PC-9 (cell line): ENCODE measurements around the gene C5orf22. TPM values are rescaled to one million over a fixed set of nuclear protein-coding genes. Genes with fewer than 3 reads are reported as not detected.

Experiments used
- BruUV-seq: library from RNA; stranded (reverse); fragments of 400-500 nt; replicated peaks from 2 replicates; lab custom pipeline; 2021; lab: Mats Ljungman, UMichigan
- CTCF ChIA-PET: fragments of 300-600 bp; sonication (Branson Sonifier 250); formaldehyde crosslinking; loops from one replicate; lab custom pipeline; 2022; ENCODE audit warnings: antibody characterized with exemption; lab: Charles Lee
- POLR2A ChIA-PET: fragments of 300-600 bp; sonication (Branson Sonifier 250); formaldehyde crosslinking; loops from one replicate; lab custom pipeline; 2022; ENCODE audit warnings: antibody characterized with exemption; ENCODE audit not compliant: unreplicated experiment; lab: Charles Lee
- DNase-seq, 2 experiments: peaks; one replicate each; pipeline versions ENCODE4 v3.0.0 to v3.0.0-alpha.2; 2015 to 2022; ENCODE audit warnings: mixed read lengths in 1 of 2
- H2AFZ ChIP-seq: fragments of 200-600 bp; sonication (generic); 2 replicates; pipeline ENCODE4 v1.8.1; 2017; ENCODE audit warnings: antibody characterized with exemption
- H3F3A ChIP-seq: fragments of 200-600 bp; sonication (generic); 2 replicates; pipeline ENCODE4 v1.8.1; 2017; ENCODE audit warnings: antibody characterized with exemption, mild to moderate bottlenecking, low read depth; ENCODE audit not compliant: insufficient read depth
- H3K27ac ChIP-seq: fragments of 200-600 bp; sonication (generic); 2 replicates; pipeline ENCODE4 v1.6.1; 2016; ENCODE audit warnings: mixed run types
- H3K27me3 ChIP-seq: fragments of 200-600 bp; sonication (generic); 2 replicates; pipeline ENCODE4 v1.6.1; 2016; ENCODE audit warnings: low read depth, mixed run types; ENCODE audit not compliant: insufficient read depth
- H3K36me3 ChIP-seq: fragments of 200-600 bp; sonication (generic); 2 replicates; pipeline ENCODE4 v1.6.1; 2016; ENCODE audit warnings: low read depth, mixed run types
- H3K4me1 ChIP-seq: fragments of 200-600 bp; sonication (generic); replicated peaks from 2 replicates; pipeline ENCODE4 v1.6.1; 2016; ENCODE audit warnings: mixed run types; ENCODE audit not compliant: insufficient read depth
- H3K4me2 ChIP-seq: fragments of 200-600 bp; sonication (generic); 2 replicates; pipeline ENCODE4 v1.6.1; 2017; ENCODE audit warnings: mixed run types
- H3K4me3 ChIP-seq: fragments of 200-600 bp; sonication (generic); 2 replicates; pipeline ENCODE4 v1.6.1; 2016; ENCODE audit warnings: mixed run types
- H3K79me2 ChIP-seq: fragments of 200-600 bp; sonication (generic); 2 replicates; pipeline ENCODE4 v1.6.1; 2017; ENCODE audit warnings: low read depth, mixed run types
- H3K9me2 ChIP-seq: fragments of 200-600 bp; sonication (generic); 2 replicates; pipeline ENCODE4 v1.8.1; 2017; ENCODE audit warnings: mild to moderate bottlenecking; ENCODE audit not compliant: insufficient read depth
- H3K9me3 ChIP-seq: fragments of 200-600 bp; sonication (generic); 2 replicates; pipeline ENCODE4 v1.8.1; 2016; ENCODE audit warnings: low read depth; ENCODE audit not compliant: insufficient read depth
- H4K20me1 ChIP-seq: fragments of 200-600 bp; sonication (generic); 2 replicates; pipeline ENCODE4 v1.8.1; 2017; ENCODE audit not compliant: insufficient read depth
- EZH2 ChIP-seq: fragments of 200-600 bp; sonication (generic); IDR thresholded peaks from 2 replicates; pipeline ENCODE4 v1.8.0; 2017; ENCODE audit warnings: antibody characterized with exemption, low read depth
- intact Hi-C: fragments of 100-400 bp; cut with micrococcal nuclease; formaldehyde crosslinking; loops from one replicate; pipeline ENCODE4 v1.10.0; 2022; ENCODE audit not compliant: unreplicated experiment
- total RNA-seq: library from RNA; stranded (reverse); gene quantifications from 2 replicates; pipeline ENCODE4 v1.2.3, GENCODE V29; 2021
- TF ChIP-seq, protein P1 (sequence below): fragments of 200-600 bp; sonication (generic); conservative IDR thresholded peaks from 2 replicates; pipeline ENCODE4 v1.6.1; 2017; ENCODE audit warnings: mixed run types, antibody characterized with exemption, mild to moderate bottlenecking, moderate library complexity

The C5orf22 gene
- total RNA-seq, 1 experiment from 2014 or later: 46.7 TPM

DNA sequence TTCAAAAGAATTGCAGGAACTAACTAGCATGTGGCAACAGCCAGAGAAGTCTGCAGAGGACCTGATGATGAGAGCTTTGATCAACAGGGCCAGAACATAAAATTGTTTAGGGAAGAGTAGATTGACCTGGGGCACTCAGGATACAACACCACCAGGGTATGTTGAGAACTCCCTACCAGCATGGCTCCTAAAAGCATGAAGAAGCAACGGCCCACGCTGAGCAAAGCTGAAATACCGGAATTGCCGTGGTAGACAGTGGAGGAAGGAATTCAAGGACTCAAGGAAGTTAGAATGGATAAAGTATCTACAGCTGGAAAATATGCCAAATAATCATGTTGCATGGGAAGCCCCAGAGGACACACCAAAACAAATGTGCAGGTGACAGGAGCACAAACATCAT lies 31.8 kb upstream of the C5orf22 start:
- Histone ChIP-seq H4K20me1 (0 out of 2 replicates have a peak, but pooled peaks cover 4% of the 10 kb centered on the region), H3K4me1 (no peaks in the 10 kb centered on the region), H3K79me2 (no peaks in the 10 kb centered on the region), H3K36me3 (peaks cover 52% of the 10 kb centered on the region), H3K4me3 (no peak overlapping the region), H3K27me3 (no peaks in the 10 kb centered on the region), H3K9me2 (no peaks in the 10 kb centered on the region), H3K27ac (no peak overlapping the region), H3F3A (no peaks in the 10 kb centered on the region), H3K9me3 (no peaks in the 10 kb centered on the region), H2AFZ (no peak overlapping the region), H3K4me2 (no peak overlapping the region)
- intact Hi-C loops: no loop called here
- TF ChIP-seq EZH2: no peak
- TF ChIP-seq, protein P1, sequence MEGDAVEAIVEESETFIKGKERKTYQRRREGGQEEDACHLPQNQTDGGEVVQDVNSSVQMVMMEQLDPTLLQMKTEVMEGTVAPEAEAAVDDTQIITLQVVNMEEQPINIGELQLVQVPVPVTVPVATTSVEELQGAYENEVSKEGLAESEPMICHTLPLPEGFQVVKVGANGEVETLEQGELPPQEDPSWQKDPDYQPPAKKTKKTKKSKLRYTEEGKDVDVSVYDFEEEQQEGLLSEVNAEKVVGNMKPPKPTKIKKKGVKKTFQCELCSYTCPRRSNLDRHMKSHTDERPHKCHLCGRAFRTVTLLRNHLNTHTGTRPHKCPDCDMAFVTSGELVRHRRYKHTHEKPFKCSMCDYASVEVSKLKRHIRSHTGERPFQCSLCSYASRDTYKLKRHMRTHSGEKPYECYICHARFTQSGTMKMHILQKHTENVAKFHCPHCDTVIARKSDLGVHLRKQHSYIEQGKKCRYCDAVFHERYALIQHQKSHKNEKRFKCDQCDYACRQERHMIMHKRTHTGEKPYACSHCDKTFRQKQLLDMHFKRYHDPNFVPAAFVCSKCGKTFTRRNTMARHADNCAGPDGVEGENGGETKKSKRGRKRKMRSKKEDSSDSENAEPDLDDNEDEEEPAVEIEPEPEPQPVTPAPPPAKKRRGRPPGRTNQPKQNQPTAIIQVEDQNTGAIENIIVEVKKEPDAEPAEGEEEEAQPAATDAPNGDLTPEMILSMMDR: no peak
- BruUV-seq: no TSS peak
- CTCF ChIA-PET: no interaction called here
- POLR2A ChIA-PET: no interaction called here
- no peak for DNase-seq

DNA sequence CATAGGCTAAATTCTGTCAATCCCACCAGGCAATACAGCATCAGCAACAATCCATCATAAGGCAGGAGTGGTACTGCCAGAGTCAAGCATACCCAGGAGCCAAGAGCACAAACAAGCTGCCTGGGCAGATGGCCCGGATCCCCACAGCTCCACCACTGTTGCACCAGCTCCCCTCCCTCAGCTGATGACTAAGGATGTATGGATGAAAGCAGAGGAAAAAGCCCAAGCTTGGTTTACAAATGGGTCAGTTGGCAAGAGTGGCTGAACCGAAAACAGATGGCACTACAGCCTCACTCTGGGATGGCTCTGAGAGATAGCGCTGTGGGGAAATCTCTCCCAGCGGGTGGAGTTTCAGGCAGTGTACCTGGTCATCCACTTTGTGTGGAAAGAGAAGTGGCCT lies 29.6 kb upstream of the C5orf22 start:
- H3K9me2 ChIP-seq: no peaks in the 10 kb centered on the region
- H3K4me1 ChIP-seq: no peaks in the 10 kb centered on the region
- no peaks in the 10 kb centered on the region for H3K79me2 ChIP-seq
- DNase-seq: no peak
- H3K4me2 ChIP-seq: no peak overlapping the region
- no peak for TF ChIP-seq EZH2
- TF ChIP-seq, protein P1: no peak
- no peaks in the 10 kb centered on the region for H3K27me3 ChIP-seq
- intact Hi-C loops: no loop called here
- ChIA-PET POLR2A (no interaction called here), CTCF (interaction anchor here (0.6 kb wide), 1 partner anchor 101 kb away, joined by 3 read pairs; no protein-coding TSS in a partner anchor)
- H4K20me1 ChIP-seq: 0 out of 2 replicates have a peak, but pooled peaks cover 4% of the 10 kb centered on the region
- peaks cover 52% of the 10 kb centered on the region for H3K36me3 ChIP-seq
- no peak overlapping the region for H3K27ac ChIP-seq
- no TSS peak for BruUV-seq
- H3K9me3 ChIP-seq: no peaks in the 10 kb centered on the region
- H3K4me3 ChIP-seq: no peak overlapping the region
- H2AFZ ChIP-seq: no peak overlapping the region
- H3F3A ChIP-seq: no peaks in the 10 kb centered on the region

- intact Hi-C loops: no loop called here
- H3K9me2 ChIP-seq: no peaks in the 10 kb centered on the region
- BruUV-seq: no TSS peak
- H3K9me3 ChIP-seq: no peaks in the 10 kb centered on the region
- POLR2A ChIA-PET: no interaction called here
- peaks cover 53% of the 10 kb centered on the region for H3K36me3 ChIP-seq
- no peak overlapping the region for H3K4me2 ChIP-seq
- TF ChIP-seq, protein P1: no peak
- no peak for TF ChIP-seq EZH2
- no peaks in the 10 kb centered on the region for H3K4me1 ChIP-seq
- no peak for DNase-seq
- H4K20me1 ChIP-seq: 0 out of 2 replicates have a peak, but pooled peaks cover 4% of the 10 kb centered on the region
- no peaks in the 10 kb centered on the region for H3K27me3 ChIP-seq
- CTCF ChIA-PET: no interaction called here
- no peak overlapping the region for H2AFZ ChIP-seq
- no peak overlapping the region for H3K27ac ChIP-seq
- H3K4me3 ChIP-seq: no peak overlapping the region
- H3F3A ChIP-seq: no peaks in the 10 kb centered on the region
- no peaks in the 10 kb centered on the region for H3K79me2 ChIP-seq
Measured at GRCh38 chr5:31504529-31504928, 27.6 kb upstream of the C5orf22 start.
